ENCODE data around the gene NQO1. TPM values are rescaled to one million over a fixed set of nuclear protein-coding genes. Genes with fewer than 3 reads are reported as not detected.

Gene NQO1
- total RNA-seq, 1 donor from 2014 or later: 74.5 TPM

- FAIRE-seq (no peak), DNase-seq (ENCODE audit: low read depth) (no peak)
- no peaks in the 10 kb centered on the region for H3K9me3 ChIP-seq (ENCODE audit: insufficient read depth, low read depth, low read length)
- Mint-ChIP-seq H3K27ac (ENCODE audit: unreplicated experiment) (no peak overlapping the region), H3K4me1 (ENCODE audit: low read depth, unreplicated experiment) (peaks cover 9% of the 10 kb centered on the region), H3K4me3 (ENCODE audit: unreplicated experiment) (no peak overlapping the region), H3K27me3 (ENCODE audit: low read depth, unreplicated experiment) (no peaks in the 10 kb centered on the region), H3K36me3 (ENCODE audit: low read depth, unreplicated experiment) (peaks cover 3% of the 10 kb centered on the region), H3K9me3 (ENCODE audit: unreplicated experiment) (no peaks in the 10 kb centered on the region)
- no peak overlapping the region for H3K4me2 ChIP-seq (ENCODE audit: low read length)
- H3K36me3 ChIP-seq (ENCODE audit: insufficient read depth, low read length): peaks cover 13% of the 10 kb centered on the region
- no peak overlapping the region for H3K27ac ChIP-seq (ENCODE audit: low read depth, low read length)
- H2AFZ ChIP-seq (ENCODE audit: low read depth, low read length): no peak overlapping the region
- TF ChIP-seq EZH2 (IDR thresholded peaks at IDR 0.05; ENCODE audit: insufficient read depth, low read length) (no peak), CTCF (IDR thresholded peaks at IDR 0.05; ENCODE audit: insufficient read depth, low read depth, low read length) (no peak)
- peaks cover 3% of the 10 kb centered on the region for H3K79me2 ChIP-seq (ENCODE audit: insufficient read depth, low read length)
- H3K4me3 ChIP-seq (ENCODE audit: insufficient read depth, low read depth, low read length): no peak overlapping the region
- peaks cover 20% of the 10 kb centered on the region for H4K20me1 ChIP-seq (ENCODE audit: insufficient read depth, low read length)
- no peak overlapping the region for H3K9ac ChIP-seq (ENCODE audit: low read length)
- H3K27me3 ChIP-seq (ENCODE audit: insufficient read depth, low read length): no peaks in the 10 kb centered on the region
- no peaks in the 10 kb centered on the region for H3K4me1 ChIP-seq (ENCODE audit: insufficient read depth, low read length)
These were observed 24.9 kb downstream of the NQO1 start for GRCh38 chr16:69701452-69701851.

GRCh38 chr16:69699915-69700314, 26.4 kb downstream of the NQO1 start:
- no peak overlapping the region for H3K4me3 Mint-ChIP-seq (ENCODE audit: unreplicated experiment)
- H3K36me3 Mint-ChIP-seq (ENCODE audit: low read depth, unreplicated experiment): peaks cover 10% of the 10 kb centered on the region
- H2AFZ ChIP-seq (ENCODE audit: low read depth, low read length): no peak overlapping the region
- no peaks in the 10 kb centered on the region for H3K9me3 Mint-ChIP-seq (ENCODE audit: unreplicated experiment)
- FAIRE-seq: no peak
- peaks cover 7% of the 10 kb centered on the region for H3K79me2 ChIP-seq (ENCODE audit: insufficient read depth, low read length)
- H3K4me2 ChIP-seq (ENCODE audit: low read length): no peak overlapping the region
- H3K27me3 ChIP-seq (ENCODE audit: insufficient read depth, low read length): no peaks in the 10 kb centered on the region
- H3K4me1 ChIP-seq (ENCODE audit: insufficient read depth, low read length): no peaks in the 10 kb centered on the region
- H3K9me3 ChIP-seq (ENCODE audit: insufficient read depth, low read depth, low read length): no peaks in the 10 kb centered on the region
- peaks cover 28% of the 10 kb centered on the region for H3K36me3 ChIP-seq (ENCODE audit: insufficient read depth, low read length)
- no peak overlapping the region for H3K4me3 ChIP-seq (ENCODE audit: insufficient read depth, low read depth, low read length)
- H3K27me3 Mint-ChIP-seq (ENCODE audit: low read depth, unreplicated experiment): no peaks in the 10 kb centered on the region
- H3K27ac ChIP-seq (ENCODE audit: low read depth, low read length): no peak overlapping the region
- H3K27ac Mint-ChIP-seq (ENCODE audit: unreplicated experiment): no peak overlapping the region
- H3K4me1 Mint-ChIP-seq (ENCODE audit: low read depth, unreplicated experiment): peaks cover 10% of the 10 kb centered on the region
- H3K9ac ChIP-seq (ENCODE audit: low read length): no peak overlapping the region
- DNase-seq (ENCODE audit: low read depth): no peak
- peaks cover 30% of the 10 kb centered on the region for H4K20me1 ChIP-seq (ENCODE audit: insufficient read depth, low read length)
- TF ChIP-seq CTCF (IDR thresholded peaks at IDR 0.05; ENCODE audit: insufficient read depth, low read depth, low read length) (no peak), EZH2 (IDR thresholded peaks at IDR 0.05; ENCODE audit: insufficient read depth, low read length) (no peak)

GRCh38 chr16:69698404-69698803, 28.0 kb downstream of the NQO1 start:
- no peaks in the 10 kb centered on the region for H3K27me3 ChIP-seq (ENCODE audit: insufficient read depth, low read length)
- no peaks in the 10 kb centered on the region for H3K4me1 ChIP-seq (ENCODE audit: insufficient read depth, low read length)
- H2AFZ ChIP-seq (ENCODE audit: low read depth, low read length): no peak overlapping the region
- peaks cover 42% of the 10 kb centered on the region for H3K36me3 ChIP-seq (ENCODE audit: insufficient read depth, low read length)
- H3K4me3 ChIP-seq (ENCODE audit: insufficient read depth, low read depth, low read length): no peak overlapping the region
- no peak overlapping the region for H3K27ac Mint-ChIP-seq (ENCODE audit: unreplicated experiment)
- no peak overlapping the region for H3K9ac ChIP-seq (ENCODE audit: low read length)
- no peak overlapping the region for H3K27ac ChIP-seq (ENCODE audit: low read depth, low read length)
- H3K9me3 ChIP-seq (ENCODE audit: insufficient read depth, low read depth, low read length): no peaks in the 10 kb centered on the region
- peaks cover 11% of the 10 kb centered on the region for H3K79me2 ChIP-seq (ENCODE audit: insufficient read depth, low read length)
- H3K27me3 Mint-ChIP-seq (ENCODE audit: low read depth, unreplicated experiment): no peaks in the 10 kb centered on the region
- no peak overlapping the region for H3K4me2 ChIP-seq (ENCODE audit: low read length)
- H3K4me3 Mint-ChIP-seq (ENCODE audit: unreplicated experiment): no peak overlapping the region
- H4K20me1 ChIP-seq (ENCODE audit: insufficient read depth, low read length): peaks cover 30% of the 10 kb centered on the region
- FAIRE-seq: no peak
- no peaks in the 10 kb centered on the region for H3K9me3 Mint-ChIP-seq (ENCODE audit: unreplicated experiment)
- H3K4me1 Mint-ChIP-seq (ENCODE audit: low read depth, unreplicated experiment): peaks cover 10% of the 10 kb centered on the region
- TF ChIP-seq EZH2 (IDR thresholded peaks at IDR 0.05; ENCODE audit: insufficient read depth, low read length) (no peak), CTCF (IDR thresholded peaks at IDR 0.05; ENCODE audit: insufficient read depth, low read depth, low read length) (no peak)
- H3K36me3 Mint-ChIP-seq (ENCODE audit: low read depth, unreplicated experiment): peaks cover 18% of the 10 kb centered on the region
- DNase-seq (ENCODE audit: low read depth): no peak

All from astrocyte (in vitro differentiated cells and primary cell).